SH-SY5Y (cell line): ENCODE measurements around the gene RNF11.

Experiments used
- GATA2 ChIP-seq: IDR thresholded peaks from 2 replicates; pipeline ENCODE4 v1.6.1; 2011; ENCODE audit warnings: mild to moderate bottlenecking, low read depth, low read length
- GATA3 ChIP-seq: IDR thresholded peaks from 2 replicates; pipeline ENCODE4 v1.6.1; 2011; ENCODE audit warnings: low read depth, mild to moderate bottlenecking, low read length, moderate library complexity

RNF11 gene

DNA sequence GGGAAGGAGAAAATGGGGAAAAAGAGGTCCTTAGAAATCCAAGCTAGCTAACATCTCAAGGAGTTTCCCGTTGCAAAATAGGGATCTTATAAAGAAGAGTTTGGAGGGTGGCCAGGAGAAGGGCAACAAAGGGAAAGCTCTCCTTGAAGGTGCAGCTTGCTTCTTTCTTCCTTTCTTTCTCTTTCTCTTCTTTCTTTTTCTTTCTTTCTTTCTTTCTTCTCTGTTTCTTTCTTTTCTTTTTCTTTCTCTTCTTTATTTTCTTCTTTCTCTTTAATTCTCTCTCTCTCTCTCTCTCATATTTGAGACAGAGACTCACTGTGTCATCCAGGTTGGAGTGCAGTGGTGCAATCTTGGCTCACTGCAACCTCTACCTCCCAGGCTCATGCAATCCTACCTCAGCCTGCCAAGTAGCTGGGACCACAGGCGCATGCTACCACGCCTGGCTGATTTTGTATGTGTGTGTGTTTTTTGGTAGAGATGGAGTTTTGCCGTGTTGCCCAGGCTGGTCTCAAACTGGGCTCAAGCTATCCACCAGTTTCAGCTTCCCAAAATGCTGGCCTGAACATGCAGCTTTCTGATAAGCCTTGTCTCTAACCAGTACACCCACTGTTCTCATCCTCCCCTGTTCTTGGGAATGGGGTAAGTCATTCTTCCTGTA is 44.4 kb downstream of the RNF11 start:
- TF ChIP-seq GATA2 (no peak), GATA3 (no peak)

DNA sequence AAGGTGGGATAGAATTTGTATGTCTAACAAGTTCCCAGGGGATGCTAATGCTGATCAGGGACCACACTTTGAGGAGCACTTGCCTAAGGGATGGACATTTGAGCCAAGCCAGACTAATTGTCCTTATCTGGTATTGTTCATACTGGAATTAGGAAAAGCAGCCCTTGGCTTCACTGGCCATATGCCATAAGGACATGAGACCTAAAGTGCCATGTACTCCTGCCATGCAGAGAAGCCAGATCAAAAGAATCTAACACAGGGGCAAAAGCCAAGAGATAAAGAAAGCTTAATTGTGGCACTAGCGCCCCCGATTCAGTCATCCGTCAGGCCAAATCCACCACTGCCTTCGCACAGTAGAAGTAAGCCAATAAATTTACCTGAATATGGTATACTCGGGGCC is 45.7 kb downstream of the RNF11 start:
- TF ChIP-seq GATA3 = peak; percentile 51
- peak; percentile 83 for TF ChIP-seq GATA2

DNA sequence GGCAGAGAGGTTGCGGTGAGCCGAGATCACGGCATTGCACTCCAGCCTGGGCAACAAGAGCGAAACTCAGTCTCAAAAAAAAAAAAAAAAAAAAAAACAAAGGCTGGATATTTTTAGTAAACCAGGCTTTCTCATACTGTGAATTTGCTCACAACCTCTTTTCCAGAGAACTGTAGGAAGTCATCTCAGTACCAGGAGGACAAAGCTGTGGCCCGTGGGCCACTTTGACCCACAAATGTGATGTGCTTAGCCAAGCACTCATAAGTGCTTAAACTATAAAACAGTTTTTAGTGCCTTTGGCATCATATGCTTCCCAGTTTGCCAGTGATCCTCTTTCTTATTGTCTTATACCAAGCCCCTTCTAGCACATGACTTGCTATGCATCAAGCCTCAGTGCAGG is 46.5 kb downstream of the RNF11 start:
- TF ChIP-seq GATA2 = no peak
- no peak for TF ChIP-seq GATA3

DNA sequence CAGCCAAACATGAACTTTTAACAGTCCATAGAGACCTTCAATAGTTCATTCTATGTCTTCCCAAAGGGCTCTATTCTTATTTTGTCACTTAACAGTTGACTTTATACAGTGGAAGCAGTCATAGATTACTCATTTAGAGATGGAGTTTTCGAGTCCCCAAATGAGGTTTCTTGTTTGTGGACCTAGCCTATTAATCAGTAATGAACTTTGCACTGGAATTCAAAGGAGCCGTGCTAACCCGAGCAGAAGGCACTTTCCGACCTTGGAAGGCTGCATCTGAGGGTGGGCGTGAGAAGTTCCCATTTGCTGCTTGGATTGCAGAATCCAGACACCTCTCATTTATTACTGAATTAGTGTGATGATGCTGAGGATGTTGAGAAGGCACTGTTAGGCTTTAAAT is 47.9 kb downstream of the RNF11 start:
- TF ChIP-seq GATA2 (no peak), GATA3 (no peak)

DNA sequence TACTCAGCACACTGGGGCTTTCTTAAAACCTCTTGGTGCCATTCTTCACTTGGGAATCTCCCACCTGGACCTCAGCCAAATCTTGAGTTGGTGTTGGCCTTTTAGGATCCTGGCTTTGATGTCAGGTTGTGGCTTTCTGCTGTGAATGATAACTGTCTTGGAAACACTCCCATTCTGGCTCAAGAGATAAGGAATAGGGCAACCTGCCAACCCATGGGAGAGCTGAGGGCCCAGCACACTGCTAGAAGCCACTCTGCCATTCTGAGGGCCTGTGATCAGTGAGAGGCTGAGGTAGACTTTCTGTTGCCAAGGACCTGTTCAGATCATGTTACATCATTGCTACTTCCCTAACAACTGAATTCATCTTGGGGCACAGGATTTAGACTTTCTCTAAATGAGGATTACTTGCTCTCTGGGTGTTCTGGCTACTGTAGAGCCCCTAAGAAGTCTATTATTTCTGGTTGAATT is 48.4 kb downstream of the RNF11 start:
- peak; percentile 90 for TF ChIP-seq GATA2
- TF ChIP-seq GATA3 = no peak

DNA sequence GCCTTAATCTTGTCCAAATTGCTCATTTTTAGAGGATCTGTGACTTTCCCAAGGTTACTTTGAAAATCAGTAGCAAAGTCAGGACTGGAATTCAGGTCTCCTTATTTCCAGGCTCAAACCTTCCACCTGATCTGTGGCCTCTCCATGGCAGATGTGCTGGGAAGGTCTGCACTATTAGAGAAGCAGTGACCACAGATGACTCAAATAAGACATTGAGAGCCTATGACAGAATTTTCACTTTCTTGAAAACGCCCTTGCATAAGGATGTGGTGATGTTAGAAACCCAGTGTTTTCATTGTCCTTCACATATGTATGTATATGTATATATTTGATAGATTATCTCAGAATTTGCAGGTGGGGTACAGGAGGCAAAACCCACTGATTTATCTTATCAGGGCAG is 49.0 kb downstream of the RNF11 start:
- TF ChIP-seq GATA3 (no peak), GATA2 (no peak)

DNA sequence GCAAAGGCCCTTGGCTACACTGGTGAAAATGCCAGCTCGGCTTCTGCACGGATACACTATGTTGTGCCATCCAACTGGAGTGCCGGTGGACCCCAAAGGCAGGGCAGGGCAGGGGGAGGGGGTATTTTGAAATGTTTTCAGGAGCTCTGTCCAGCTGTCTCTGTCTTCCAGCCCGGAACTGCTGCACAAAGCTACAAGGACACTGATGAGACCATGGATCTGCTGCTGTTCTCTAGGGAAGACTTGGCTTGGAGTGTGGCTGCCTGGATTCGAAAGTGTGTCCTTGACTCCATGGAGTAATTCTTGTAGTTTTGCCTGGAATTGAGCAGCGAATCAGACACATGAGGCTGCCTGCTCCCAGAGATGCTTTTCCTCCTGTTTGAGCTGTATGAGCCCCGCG is 51.9 kb downstream of the RNF11 start:
- TF ChIP-seq GATA2 (no peak), GATA3 (no peak)

DNA sequence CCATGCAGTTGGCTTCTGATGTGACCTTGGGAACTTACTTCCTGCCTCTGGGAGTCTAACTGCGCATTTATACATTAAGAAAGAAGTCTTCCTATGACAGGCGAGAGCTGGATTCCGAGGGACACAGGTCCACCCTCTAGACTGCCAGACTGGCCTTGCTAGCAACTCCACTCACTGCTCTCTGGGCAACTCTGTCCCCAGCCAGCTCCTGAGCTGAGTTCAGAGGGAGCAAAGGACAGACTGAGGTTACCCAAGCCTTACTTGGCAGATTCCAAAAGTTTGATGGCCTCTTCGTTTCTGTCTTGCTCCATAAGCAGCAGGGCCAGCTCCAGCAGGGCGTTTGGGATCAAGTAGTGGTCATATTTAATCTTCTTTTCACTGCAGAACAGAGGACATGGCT is 52.5 kb downstream of the RNF11 start:
- TF ChIP-seq GATA3 = no peak
- TF ChIP-seq GATA2 = no peak

DNA sequence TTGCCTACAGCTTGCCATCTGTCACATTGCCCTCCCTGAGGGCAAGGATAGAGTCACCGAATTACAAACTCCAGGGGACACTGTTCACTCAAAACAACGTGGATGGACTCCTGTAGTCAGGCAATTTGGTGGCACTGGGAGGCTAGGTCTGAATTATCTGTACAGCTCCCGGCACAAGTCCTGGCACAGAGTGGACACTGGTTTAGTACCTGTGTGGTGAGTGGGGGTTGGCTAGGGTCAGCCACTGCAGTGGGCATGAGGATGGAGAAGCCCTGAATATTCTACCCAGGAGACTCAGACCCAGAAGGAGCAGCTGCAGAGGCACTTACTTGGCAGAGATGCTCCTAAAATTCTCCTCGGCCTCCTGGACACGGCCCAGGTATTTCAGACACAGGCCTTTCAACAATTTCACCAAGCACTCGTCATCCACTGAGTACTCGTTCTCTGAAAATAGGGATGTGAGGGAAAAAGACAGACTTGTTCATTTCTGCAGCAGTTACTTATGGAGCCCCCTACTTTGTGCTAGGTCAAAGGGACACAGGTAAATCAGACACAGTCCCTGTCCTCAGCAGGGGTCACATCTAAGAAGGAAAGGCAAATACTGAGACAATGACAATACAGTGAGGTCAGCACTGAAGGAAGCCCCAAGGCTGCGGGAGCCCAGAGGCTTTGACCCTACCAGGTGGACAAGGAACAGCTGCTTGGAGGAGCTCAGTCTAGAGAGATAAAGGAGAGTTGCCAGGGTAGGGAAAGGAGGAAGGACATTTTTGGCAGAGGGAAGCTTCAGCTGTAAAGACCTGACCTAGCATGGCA is 53.8 kb downstream of the RNF11 start:
- TF ChIP-seq GATA3 = no peak
- no peak for TF ChIP-seq GATA2

DNA sequence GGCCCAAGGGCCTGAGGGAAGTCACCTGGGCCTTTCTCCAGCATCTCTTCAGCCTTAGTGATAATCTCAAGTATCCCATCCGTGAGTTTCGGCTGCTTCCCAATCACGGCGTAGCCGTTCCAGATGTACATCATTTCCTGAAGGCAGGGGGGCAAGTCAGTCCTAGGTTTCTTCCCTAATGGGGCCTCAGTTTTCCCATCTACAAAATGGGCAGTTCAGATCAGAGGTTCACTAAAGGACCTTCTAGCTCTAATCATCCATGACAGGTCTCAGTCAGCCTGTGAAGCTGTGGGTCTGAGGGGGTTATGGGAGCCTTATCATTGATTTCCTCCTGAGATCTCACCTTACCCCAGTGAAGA is 54.4 kb downstream of the RNF11 start:
- no peak for TF ChIP-seq GATA2
- no peak for TF ChIP-seq GATA3

DNA sequence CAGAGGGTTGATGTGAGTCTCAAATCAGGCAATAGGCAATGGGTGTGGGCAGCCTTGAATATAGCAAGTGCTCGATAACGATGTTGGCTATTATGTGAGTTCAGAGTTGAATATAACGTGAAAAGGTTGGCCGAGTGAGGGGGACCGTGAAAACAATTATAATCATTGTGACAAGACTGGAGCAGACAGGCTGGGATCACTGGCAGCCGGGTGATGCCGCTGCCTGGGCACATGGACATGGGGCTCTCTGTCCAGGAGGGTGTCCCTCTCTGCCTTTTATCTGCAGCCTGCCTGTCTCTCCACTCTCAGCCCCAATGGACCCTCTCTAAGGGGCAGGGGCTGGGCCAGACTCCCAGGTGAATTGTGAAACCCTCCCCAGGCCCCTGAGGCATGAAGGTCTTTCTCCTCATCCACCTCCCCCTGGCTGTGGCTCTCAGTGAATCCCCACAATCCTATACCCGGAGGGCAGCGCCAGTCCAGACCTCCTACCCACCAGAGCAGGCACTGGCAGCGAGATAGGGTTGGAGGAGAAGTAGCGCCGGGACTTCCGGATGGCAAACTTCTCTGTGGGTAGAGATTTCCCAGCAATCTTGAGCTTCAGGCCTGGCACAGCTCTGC is 57.9 kb downstream of the RNF11 start:
- no peak for TF ChIP-seq GATA3
- TF ChIP-seq GATA2 = no peak

DNA sequence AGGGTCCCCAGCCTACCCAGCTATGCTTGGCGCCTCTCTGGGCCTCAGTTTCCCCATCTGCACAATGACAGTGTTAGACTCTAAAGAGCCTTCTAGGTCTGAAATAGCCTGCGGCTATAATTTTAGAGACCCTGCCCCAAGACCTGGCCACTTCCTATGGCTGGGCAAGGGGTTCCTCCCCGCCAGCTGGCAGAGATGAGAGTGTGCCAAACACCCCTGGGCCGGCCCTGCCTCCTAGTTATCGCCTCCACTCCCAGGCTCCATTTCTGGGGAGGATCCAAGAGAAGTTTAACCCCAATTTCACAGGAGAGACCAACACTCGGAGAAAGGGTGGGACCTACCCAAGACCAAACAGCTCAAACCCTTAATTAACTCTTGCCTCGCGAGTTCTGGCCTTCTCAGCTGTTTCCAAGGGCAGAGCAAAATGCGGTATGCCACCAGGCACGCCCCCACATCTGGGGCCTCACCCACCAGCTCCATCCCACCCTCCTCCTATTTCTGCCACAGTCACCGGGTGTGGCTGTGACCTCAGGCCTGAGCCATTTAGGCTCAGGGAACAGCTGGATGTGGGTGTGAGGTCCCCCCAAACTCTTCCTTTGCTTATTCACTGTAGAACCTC is 58.6 kb downstream of the RNF11 start:
- no peak for TF ChIP-seq GATA3
- no peak for TF ChIP-seq GATA2

DNA sequence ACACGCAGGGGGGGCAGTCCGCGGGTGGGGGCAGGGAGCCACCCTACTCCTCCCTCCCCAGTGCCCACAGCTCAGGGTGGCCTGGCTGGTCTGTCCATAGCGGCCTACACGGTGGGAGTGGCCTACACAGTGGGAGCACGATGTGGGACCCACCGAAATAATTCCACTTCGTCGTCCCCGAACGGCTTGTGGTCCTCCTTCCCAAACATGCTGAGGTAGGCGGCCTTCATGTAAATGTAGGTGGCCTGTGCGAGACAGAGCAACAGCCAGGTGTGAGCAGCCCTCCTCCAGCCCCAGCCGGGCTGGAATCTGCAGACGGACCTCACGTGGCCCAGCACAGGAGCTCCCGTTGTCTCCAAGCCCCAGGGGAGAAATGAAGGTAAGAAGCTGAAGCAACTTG is 59.9 kb downstream of the RNF11 start:
- no peak for TF ChIP-seq GATA2
- TF ChIP-seq GATA3 = no peak
